K562 (cell line): ENCODE measurements around the gene BNC2. TPM values are rescaled to one million over a fixed set of nuclear protein-coding genes. Genes with fewer than 3 reads are reported as not detected.

ENCODE experiments used
- ATAC-seq: fragments of 200-7000 bp; cut with Tn5 transposase; 3 replicates; pipeline ENCODE4 v1.9.1; 2020; ENCODE audit warnings: moderate library complexity
- BruUV-seq: library from RNA; stranded (reverse); fragments of 400-500 nt; replicated peaks from 2 replicates; lab custom pipeline; 2021; lab: Mats Ljungman, UMichigan
- CTCF ChIA-PET: fragments of 300-600 bp; formaldehyde crosslinking; extraction: SDS; loops from one replicate; lab custom pipeline; 2021; ENCODE audit warnings: low intra/inter-chr PET ratio; lab: Yijun Ruan, JAX
- POLR2A ChIA-PET: fragments of 300-600, 350-650 bp; sonication (Branson Sonifier 250); formaldehyde crosslinking; extraction: SDS; loops from one replicate; lab custom pipeline; 2021; ENCODE audit warnings: antibody characterized with exemption, inconsistent platforms; lab: Yijun Ruan, JAX
- DNase-seq, 4 experiments: peaks; one replicate each; pipeline versions ENCODE4 v3.0.0 to v3.0.0-alpha.2; 2011 to 2018; ENCODE audit warnings: low spot score in 3 of 4, mixed read lengths in 3 of 4; ENCODE audit errors: extremely low read depth in 1 of 4
- FAIRE-seq: peaks from 2 replicates; lab custom pipeline; 2011; peaks lifted over from hg19 to GRCh38; lab: Jason Lieb, UNC
- H2AFZ ChIP-seq: 2 replicates; pipeline ENCODE4 v1.6.0; 2011; ENCODE audit warnings: low read depth, low read length, control low read depth, inconsistent platforms
- H3K27ac ChIP-seq: fragments of 200-600 bp; 3 replicates; pipeline ENCODE4 v1.8.0; 2011; ENCODE audit warnings: low read depth, mild to moderate bottlenecking, control low read depth, inconsistent platforms, low read length, moderate library complexity, mixed read lengths; ENCODE audit errors: extremely low read depth
- H3K27me3 ChIP-seq, 2 experiments: fragments of 300-600 bp in 1 of 2; 2 replicates in 1 of 2; 3 replicates in 1 of 2; pipeline versions ENCODE4 v1.6.0 to v1.8.0; 2011; ENCODE audit warnings: inconsistent platforms in 2 of 2, low read length in 2 of 2, mild to moderate bottlenecking in 1 of 2, mixed read lengths in 1 of 2, moderate library complexity in 1 of 2; ENCODE audit not compliant: control insufficient read depth in 2 of 2, insufficient read depth in 2 of 2
- H3K36me3 ChIP-seq: fragments of 300-600 bp; 3 replicates; pipeline ENCODE4 v1.8.0; 2011; ENCODE audit warnings: mild to moderate bottlenecking, low read length, inconsistent platforms; ENCODE audit not compliant: control insufficient read depth, insufficient read depth
- H3K4me1 ChIP-seq, 2 experiments: fragments of 200-600 bp in 1 of 2; replicated peaks in 1 of 2; 2 replicates in 1 of 2; 3 replicates in 1 of 2; pipeline versions ENCODE4 v1.5.1 to v1.8.0; 2011; ENCODE audit warnings: inconsistent platforms in 2 of 2, low read length in 2 of 2, mild to moderate bottlenecking in 1 of 2, mixed read lengths in 1 of 2, moderate library complexity in 1 of 2; ENCODE audit not compliant: control insufficient read depth in 2 of 2, insufficient read depth in 2 of 2
- H3K4me2 ChIP-seq: 2 replicates; pipeline ENCODE4 v1.6.1; 2011; ENCODE audit warnings: low read length, control low read depth, inconsistent platforms, mixed read lengths; ENCODE audit not compliant: insufficient read depth
- H3K4me3 ChIP-seq: fragments of 200-600 bp; sonication (generic), shearing (Covaris generic); 2 replicates; pipeline ENCODE4 v1.5.1; 2016; ENCODE audit warnings: control low read depth, inconsistent platforms
- H3K79me2 ChIP-seq: fragments of 200-600 bp; 3 replicates; pipeline ENCODE4 v1.8.0; 2011; ENCODE audit warnings: low read length, inconsistent platforms; ENCODE audit not compliant: control insufficient read depth, insufficient read depth
- H3K9ac ChIP-seq, 2 experiments: 2 replicates each; pipeline versions ENCODE4 v1.6.0 to v1.6.1; 2011; ENCODE audit warnings: low read depth in 2 of 2, low read length in 2 of 2, control low read depth in 1 of 2, inconsistent platforms in 1 of 2, mild to moderate bottlenecking in 1 of 2, mixed read lengths in 1 of 2; ENCODE audit not compliant: insufficient read depth in 1 of 2
- H3K9me1 ChIP-seq: one replicate; pipeline ENCODE4 v1.6.0; 2011; ENCODE audit warnings: inconsistent platforms, mild to moderate bottlenecking, low read length, moderate library complexity; ENCODE audit not compliant: control insufficient read depth, insufficient read depth
- H3K9me3 ChIP-seq: replicated peaks from 2 replicates; pipeline ENCODE4 v1.5.1; 2011; ENCODE audit warnings: low read depth, low read length, inconsistent platforms; ENCODE audit not compliant: control insufficient read depth, insufficient read depth
- H4K20me1 ChIP-seq: replicated peaks from 2 replicates; pipeline ENCODE4 v1.6.1; 2011; ENCODE audit warnings: low read length, inconsistent platforms, mixed read lengths; ENCODE audit not compliant: control insufficient read depth, insufficient read depth
- BRCA1 ChIP-seq, 2 experiments: fragments of 450-650 bp in 1 of 2; sonication (generic) in 1 of 2; formaldehyde crosslinking in 1 of 2; IDR thresholded peaks; 2 replicates each; pipeline versions ENCODE4 v1.5.0 to v1.6.1; 2017 to 2020; ENCODE audit warnings: mild to moderate bottlenecking in 1 of 2, missing genetic modification reagents in 1 of 2
- CTCFL ChIP-seq: IDR thresholded peaks from 2 replicates; pipeline ENCODE4 v1.6.1; 2011; ENCODE audit warnings: borderline replicate concordance, low read depth, mild to moderate bottlenecking, moderate library complexity, low read length; ENCODE audit not compliant: insufficient read depth, poor library complexity, severe bottlenecking
- PHF8 ChIP-seq: fragments of 200-600 bp; sonication (generic); IDR thresholded peaks from 2 replicates; pipeline ENCODE4 v1.6.1; 2012; ENCODE audit warnings: mixed run types, mild to moderate bottlenecking, inconsistent platforms, low read length, moderate library complexity, borderline replicate concordance
- RBM15 ChIP-seq: fragments of 200-400 bp; formaldehyde crosslinking; IDR thresholded peaks from 2 replicates; pipeline ENCODE4 v1.6.1; 2018; ENCODE audit warnings: mild to moderate bottlenecking, low read length, moderate library complexity; ENCODE audit not compliant: insufficient read depth
- SAP30 ChIP-seq: fragments of 200-600 bp; sonication (generic); IDR thresholded peaks from 2 replicates; pipeline ENCODE4 v1.6.1; 2012; ENCODE audit warnings: borderline replicate concordance, low read depth, mild to moderate bottlenecking, moderate library complexity, low read length, control low read depth, inconsistent platforms; ENCODE audit not compliant: insufficient read depth, poor library complexity, severe bottlenecking
- SFPQ ChIP-seq: fragments of 200-400 bp; formaldehyde crosslinking; IDR thresholded peaks from 2 replicates; pipeline ENCODE4 v1.6.1; 2017; ENCODE audit warnings: mild to moderate bottlenecking, low read depth, low read length, moderate library complexity
- SMARCB1 ChIP-seq: IDR thresholded peaks from 2 replicates; pipeline ENCODE4 v1.6.1; 2011; ENCODE audit warnings: improper control_type of control experiment, low read depth; ENCODE audit not compliant: insufficient read length
- THRB ChIP-seq: fragments of 450-650 bp; formaldehyde crosslinking; conservative IDR thresholded peaks from 2 replicates; pipeline ENCODE4 v1.4.0; 2022; ENCODE audit warnings: mild to moderate bottlenecking, missing genetic modification characterization
- WGBS: fragments of 100-300 bp; shearing (Covaris generic); methylation state at CpG from one replicate; pipeline ENCODE4 v1.1.6; 2016; ENCODE audit warnings: low coverage, mixed read lengths; ENCODE audit not compliant: insufficient coverage; ENCODE audit errors: missing lambda C conversion rate; 5-methylcytosine and 5-hydroxymethylcytosine counted together
- in situ Hi-C: fragments of 300-500 bp; cut with MboI; formaldehyde crosslinking; loops from 4 replicates; pipeline ENCODE4 v1.15.0; 2018; ENCODE audit warnings: inconsistent platforms, mixed read lengths
- intact Hi-C: fragments of 100-400 bp; cut with micrococcal nuclease; formaldehyde crosslinking; loops from 2 replicates; pipeline ENCODE4 v1.14.2; 2022
- polyA plus RNA-seq, 8 experiments: library from polyadenylated mRNA; depleted of rRNA in 4 of 8; stranded (reverse) in 5 of 8; unstranded in 3 of 8; fragments of >200 nt; fragmentation: Nextera tagmentation in 2 of 8; fragmentation: Illumina TruSeq in 1 of 8; extraction: Ambion mirVana in 2 of 8; extraction: Trizol in 1 of 8; gene quantifications; 2 replicates each; pipeline versions ENCODE4 v1.2.1 to v1.2.3, GENCODE V29; 2011 to 2014; ENCODE audit warnings: inconsistent platforms in 1 of 8, missing spikeins in 1 of 8
- total RNA-seq, 7 experiments: library from RNA; depleted of rRNA in 6 of 7; stranded (reverse); fragments of >200 nt in 6 of 7; fragmentation: Illumina TruSeq in 2 of 7; extraction: Trizol in 2 of 7; gene quantifications; 2 replicates each; pipeline versions ENCODE4 v1.2.1 to v1.2.3, GENCODE V29; 2011 to 2021; ENCODE audit warnings: low replicate concordance in 1 of 7

BNC2 gene
- total and polyA plus RNA-seq, 9 of the 15 experiments (the other 6 are each of a cell fraction or from before 2014, with no cell fraction given): not detected

- WGBS: 0% methylated on average over 4 of the region's 4 CpGs
- no peak overlapping the region for H2AFZ ChIP-seq
- in situ Hi-C loops: no loop called here
Observed at GRCh38 chr9:16639644-16640043, 230.8 kb downstream of the BNC2 start.

More at GRCh38 chr9:16639644-16640043, 230.8 kb downstream of the BNC2 start:
- FAIRE-seq (no peak), DNase-seq (no peak), ATAC-seq (no peak)
- no peak overlapping the region for H3K9ac ChIP-seq
- no TSS peak for BruUV-seq
- no peaks in the 10 kb centered on the region for H4K20me1 ChIP-seq
- H3K27ac ChIP-seq: no peak overlapping the region
- TF ChIP-seq SFPQ: no peak
- TF ChIP-seq BRCA1 (IDR thresholded peaks at IDR 0.05): no peak
- TF ChIP-seq BRCA1 (CRISPR knock-in tag; IDR thresholded peaks at IDR 0.05): no peak
- TF ChIP-seq SMARCB1: no peak
- TF ChIP-seq PHF8: no peak
- no peak for TF ChIP-seq THRB
- no peak for TF ChIP-seq SAP30
- no peak for TF ChIP-seq RBM15
- no peak for TF ChIP-seq CTCFL
- no peaks in the 10 kb centered on the region for H3K36me3 ChIP-seq
- H3K4me1 ChIP-seq: no peaks in the 10 kb centered on the region
- H3K4me2 ChIP-seq: no peak overlapping the region
- H3K9me1 ChIP-seq: no peaks in the 10 kb centered on the region
- CTCF ChIA-PET: no interaction called here
- intact Hi-C loops: no loop called here
- H3K9me3 ChIP-seq: no peaks in the 10 kb centered on the region
- H3K79me2 ChIP-seq: no peaks in the 10 kb centered on the region
- no peaks in the 10 kb centered on the region for H3K27me3 ChIP-seq
- H3K4me3 ChIP-seq: no peak overlapping the region
- POLR2A ChIA-PET: no interaction called here
